RWPE2 (cell line): ENCODE measurements around the gene ALG12.

Experiments
- ATAC-seq: fragments of 200-7000 bp; cut with Tn5 transposase; 3 replicates; pipeline ENCODE4 v1.9.1; 2021; ENCODE audit warnings: low read depth
- DNase-seq: peaks from one replicate; pipeline ENCODE4 v3.0.0-alpha.2; 2020; ENCODE audit warnings: low spot score
- H3K27ac ChIP-seq: fragments of 450-650 bp; 2 replicates; pipeline ENCODE4 v1.5.1; 2017; ENCODE audit warnings: mild to moderate bottlenecking; ENCODE audit not compliant: poor library complexity, severe bottlenecking
- H3K27me3 ChIP-seq: fragments of 250-450 bp; sonication (Bioruptor Pico); 2 replicates; pipeline ENCODE4 v1.5.1; 2021; ENCODE audit warnings: mild to moderate bottlenecking, moderate library complexity; ENCODE audit not compliant: insufficient read depth, poor library complexity, severe bottlenecking
- H3K36me3 ChIP-seq: fragments of 250-450 bp; sonication (Bioruptor Pico); 2 replicates; pipeline ENCODE4 v1.5.1; 2020; ENCODE audit warnings: low read depth, mild to moderate bottlenecking, moderate library complexity
- H3K4me1 ChIP-seq: fragments of 250-450 bp; sonication (Bioruptor Pico); 2 replicates; pipeline ENCODE4 v1.5.1; 2021; ENCODE audit warnings: mild to moderate bottlenecking, moderate library complexity; ENCODE audit not compliant: insufficient read depth, poor library complexity, severe bottlenecking
- H3K4me3 ChIP-seq: fragments of 250-450 bp; sonication (Bioruptor Pico); 2 replicates; pipeline ENCODE4 v1.5.1; 2021; ENCODE audit warnings: mild to moderate bottlenecking, moderate library complexity; ENCODE audit not compliant: severe bottlenecking
- H3K9me3 ChIP-seq: fragments of 250-450 bp; sonication (Bioruptor Pico); 2 replicates; pipeline ENCODE4 v1.5.1; 2021; ENCODE audit warnings: mild to moderate bottlenecking, moderate library complexity; ENCODE audit not compliant: severe bottlenecking
- TF ChIP-seq, protein P1 (sequence below): fragments of 450-650 bp; IDR thresholded peaks from one replicate; pipeline ENCODE4 v1.5.1; 2017; ENCODE audit warnings: mild to moderate bottlenecking, moderate library complexity; ENCODE audit not compliant: poor library complexity, severe bottlenecking

Gene ALG12

DNA sequence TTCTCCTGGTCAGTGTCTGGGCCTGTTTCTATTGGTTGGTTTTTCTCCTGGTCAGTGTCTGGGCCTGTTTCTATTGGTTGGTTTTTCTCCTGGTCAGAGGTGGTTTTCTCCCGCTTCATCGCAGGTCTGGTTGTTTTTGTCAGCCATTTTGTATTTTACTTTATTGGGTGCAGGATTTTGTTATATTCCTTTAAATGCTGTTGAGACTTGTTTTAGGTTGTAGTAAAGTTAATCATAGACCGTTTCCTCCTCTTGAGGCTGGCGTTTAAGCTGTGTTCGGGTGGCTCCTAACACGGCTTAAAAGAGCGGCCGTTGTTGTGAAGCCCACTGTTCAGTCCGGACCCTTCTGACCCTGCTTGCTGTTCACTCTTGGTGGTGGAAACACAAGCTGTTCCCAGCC, 38.4 kb downstream of the ALG12 start:
- no peak overlapping the region for H3K4me3 ChIP-seq
- no peaks in the 10 kb centered on the region for H3K9me3 ChIP-seq
- ATAC-seq (no peak), DNase-seq (no peak)
- H3K4me1 ChIP-seq = no peaks in the 10 kb centered on the region
- TF ChIP-seq, protein P1, sequence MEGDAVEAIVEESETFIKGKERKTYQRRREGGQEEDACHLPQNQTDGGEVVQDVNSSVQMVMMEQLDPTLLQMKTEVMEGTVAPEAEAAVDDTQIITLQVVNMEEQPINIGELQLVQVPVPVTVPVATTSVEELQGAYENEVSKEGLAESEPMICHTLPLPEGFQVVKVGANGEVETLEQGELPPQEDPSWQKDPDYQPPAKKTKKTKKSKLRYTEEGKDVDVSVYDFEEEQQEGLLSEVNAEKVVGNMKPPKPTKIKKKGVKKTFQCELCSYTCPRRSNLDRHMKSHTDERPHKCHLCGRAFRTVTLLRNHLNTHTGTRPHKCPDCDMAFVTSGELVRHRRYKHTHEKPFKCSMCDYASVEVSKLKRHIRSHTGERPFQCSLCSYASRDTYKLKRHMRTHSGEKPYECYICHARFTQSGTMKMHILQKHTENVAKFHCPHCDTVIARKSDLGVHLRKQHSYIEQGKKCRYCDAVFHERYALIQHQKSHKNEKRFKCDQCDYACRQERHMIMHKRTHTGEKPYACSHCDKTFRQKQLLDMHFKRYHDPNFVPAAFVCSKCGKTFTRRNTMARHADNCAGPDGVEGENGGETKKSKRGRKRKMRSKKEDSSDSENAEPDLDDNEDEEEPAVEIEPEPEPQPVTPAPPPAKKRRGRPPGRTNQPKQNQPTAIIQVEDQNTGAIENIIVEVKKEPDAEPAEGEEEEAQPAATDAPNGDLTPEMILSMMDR = no peak
- peaks cover 40% of the 10 kb centered on the region for H3K36me3 ChIP-seq
- H3K27me3 ChIP-seq = no peaks in the 10 kb centered on the region
- H3K27ac ChIP-seq = no peak overlapping the region

DNA sequence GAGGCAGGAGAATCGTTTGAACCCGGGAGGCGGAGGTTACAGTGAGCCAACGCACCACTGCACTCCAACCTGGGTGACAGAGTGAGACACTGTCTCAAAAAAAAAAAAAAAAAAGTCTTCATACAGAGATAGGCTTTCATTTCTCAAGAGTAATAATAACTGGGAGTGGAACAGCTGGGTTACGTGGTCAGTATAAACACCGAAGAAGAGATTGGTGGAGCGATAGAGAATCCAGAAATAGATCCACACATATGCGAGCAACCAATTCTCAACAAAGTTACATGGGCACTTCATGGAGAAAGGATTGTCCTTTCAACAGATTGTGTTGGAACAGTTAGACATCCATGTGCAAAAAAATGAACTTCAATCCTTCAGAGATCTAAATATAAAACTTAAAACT, 40.0 kb downstream of the ALG12 start:
- Histone ChIP-seq H3K4me3 (no peak overlapping the region), H3K27ac (no peak overlapping the region), H3K36me3 (peaks cover 30% of the 10 kb centered on the region), H3K4me1 (no peaks in the 10 kb centered on the region), H3K9me3 (no peaks in the 10 kb centered on the region), H3K27me3 (no peaks in the 10 kb centered on the region)
- no peak for ATAC-seq
- TF ChIP-seq, protein P1 = no peak
- DNase-seq = no peak

DNA sequence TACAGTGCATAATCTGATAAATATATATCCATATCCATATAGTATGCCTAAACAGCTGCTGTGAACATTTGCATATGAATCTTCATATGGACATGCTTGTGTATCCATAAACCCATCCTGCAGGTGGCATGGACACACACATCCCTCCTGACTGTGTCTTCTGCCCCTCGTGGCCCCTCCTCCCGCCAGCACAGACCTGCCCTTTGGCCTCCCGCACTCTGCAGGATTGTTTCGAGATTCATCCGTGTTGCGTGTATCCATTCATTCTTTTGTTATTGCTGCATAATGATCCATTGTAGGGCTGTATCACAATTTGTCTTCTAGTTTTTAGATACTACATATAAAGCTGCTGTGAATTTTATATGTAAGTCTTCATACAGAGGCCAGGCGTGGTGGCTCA, 40.6 kb downstream of the ALG12 start:
- H3K4me1 ChIP-seq = no peaks in the 10 kb centered on the region
- ATAC-seq = no peak
- H3K9me3 ChIP-seq = no peaks in the 10 kb centered on the region
- peaks cover 25% of the 10 kb centered on the region for H3K36me3 ChIP-seq
- no peak overlapping the region for H3K4me3 ChIP-seq
- no peak for DNase-seq
- no peak overlapping the region for H3K27ac ChIP-seq
- no peaks in the 10 kb centered on the region for H3K27me3 ChIP-seq
- TF ChIP-seq, protein P1 = no peak

DNA sequence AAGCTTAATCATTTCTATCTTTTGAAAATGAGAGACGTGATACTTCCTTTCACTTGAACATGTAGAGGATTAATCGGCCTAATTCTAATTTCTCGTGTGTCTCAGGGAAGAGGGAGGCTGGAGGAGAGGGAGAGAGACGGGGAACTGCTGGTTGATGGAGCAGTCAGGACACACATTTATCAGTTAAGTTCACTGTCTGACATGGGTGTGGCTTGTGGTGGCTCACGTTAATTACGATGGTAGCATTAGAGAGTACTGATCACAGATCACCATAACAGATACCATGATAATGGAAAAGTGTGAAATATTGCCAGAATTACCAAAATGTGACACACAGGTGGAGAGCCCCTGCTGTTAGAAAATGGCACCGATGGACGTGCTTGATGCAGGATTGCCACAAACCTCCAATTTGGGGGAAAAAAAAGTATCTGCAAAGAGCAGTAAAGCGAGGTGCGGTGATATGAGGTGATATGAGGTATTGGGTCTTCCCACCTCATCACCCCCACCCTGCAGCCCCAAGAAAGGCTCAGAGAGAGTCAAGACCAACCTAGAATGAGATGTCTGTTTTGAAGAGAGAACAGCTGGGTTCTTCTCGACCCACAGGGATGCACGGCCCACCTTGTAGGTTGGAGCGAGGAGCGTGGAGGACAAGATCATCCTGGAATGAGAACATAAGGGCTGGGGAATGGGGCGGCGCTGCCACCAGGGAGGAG, 44.9 kb downstream of the ALG12 start:
- no peak for DNase-seq
- no peaks in the 10 kb centered on the region for H3K27me3 ChIP-seq
- H3K9me3 ChIP-seq = peaks cover 3% of the 10 kb centered on the region
- peaks cover 19% of the 10 kb centered on the region for H3K36me3 ChIP-seq
- no peaks in the 10 kb centered on the region for H3K4me1 ChIP-seq
- no peak for ATAC-seq
- no peak overlapping the region for H3K4me3 ChIP-seq
- H3K27ac ChIP-seq = no peak overlapping the region
- TF ChIP-seq, protein P1 = no peak

DNA sequence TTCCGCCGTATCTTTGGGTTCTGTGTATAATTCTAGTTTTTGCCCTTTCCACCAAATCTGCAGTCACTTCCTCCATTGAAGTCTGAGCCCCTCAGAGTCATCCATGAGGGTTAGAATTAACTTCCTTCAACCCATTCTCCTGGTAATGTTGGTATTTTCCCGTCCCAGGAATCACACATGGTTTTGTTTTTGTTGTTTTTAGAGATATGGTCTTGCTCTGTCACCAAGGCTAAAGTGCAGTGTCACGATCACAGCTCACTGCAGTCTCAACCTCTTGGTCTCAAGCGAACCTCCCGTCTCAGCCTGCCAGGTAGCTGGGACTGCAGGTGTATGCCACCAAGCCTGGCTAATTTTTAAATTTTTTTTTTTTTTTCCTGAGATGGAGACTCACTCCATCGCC, 45.9 kb downstream of the ALG12 start:
- H3K9me3 ChIP-seq = peaks cover 3% of the 10 kb centered on the region
- H3K4me3 ChIP-seq = no peak overlapping the region
- DNase-seq (no peak), ATAC-seq (no peak)
- H3K27me3 ChIP-seq = no peaks in the 10 kb centered on the region
- no peak overlapping the region for H3K27ac ChIP-seq
- TF ChIP-seq, protein P1 = no peak
- peaks cover 12% of the 10 kb centered on the region; the same call in 1 of the 2 replicates for H3K36me3 ChIP-seq
- H3K4me1 ChIP-seq = no peaks in the 10 kb centered on the region
